Suprapubic skin (tissue), 4 donors: Measurements from ENCODE around the gene ANTXR1. TPM values are rescaled to one million over a fixed set of nuclear protein-coding genes. Genes with fewer than 3 reads are reported as not detected.

ENCODE experiments used
- DNase-seq, 2 donors: peaks; one replicate each; pipeline ENCODE4 v3.0.0-alpha.2; 2019; ENCODE audit warnings: low spot score in 2 of 2
- H3K27ac ChIP-seq: fragments of 200-600 bp; sonication (generic); one replicate; pipeline ENCODE4 v1.5.1; 2019
- H3K27me3 ChIP-seq: fragments of 200-600 bp; sonication (generic); one replicate; pipeline ENCODE4 v1.5.1; 2019
- H3K36me3 ChIP-seq: fragments of 200-600 bp; sonication (generic); one replicate; pipeline ENCODE4 v1.5.1; 2019
- H3K4me1 ChIP-seq: fragments of 200-600 bp; sonication (generic); one replicate; pipeline ENCODE4 v1.5.1; 2019
- H3K4me3 ChIP-seq: fragments of 200-600 bp; sonication (generic); one replicate; pipeline ENCODE4 v1.5.1; 2019; ENCODE audit warnings: mild to moderate bottlenecking
- H3K9me3 ChIP-seq: fragments of 200-600 bp; sonication (generic); one replicate; pipeline ENCODE4 v1.5.1; 2019
- EP300 ChIP-seq: sonication (generic); formaldehyde crosslinking; IDR thresholded peaks from one replicate; pipeline ENCODE4 v1.6.1; 2017; ENCODE audit warnings: antibody characterized with exemption
- POLR2A ChIP-seq, 2 donors: fragments of 450-650 bp; IDR thresholded peaks; one replicate each; pipeline ENCODE4 v1.6.1; 2017; ENCODE audit warnings: antibody characterized with exemption in 2 of 2, mild to moderate bottlenecking in 2 of 2, moderate library complexity in 2 of 2
- POLR2AphosphoS5 ChIP-seq, 3 donors: sonication (generic); formaldehyde crosslinking; IDR thresholded peaks; one replicate each; pipeline ENCODE4 v1.6.1; 2017; ENCODE audit warnings: antibody characterized with exemption in 3 of 3
- WGBS: methylation state at CpG from one replicate; pipeline ENCODE4 v1.1.5; 2018; 5-methylcytosine and 5-hydroxymethylcytosine counted together
- total RNA-seq, 4 donors: library from RNA; depleted of rRNA; stranded (reverse); fragments of >200 nt; gene quantifications; one replicate each; pipeline ENCODE4 v1.1.0, GENCODE V29; 2016
- TF ChIP-seq, protein P1 (sequence below), 2 donors: fragments of 200-600 bp in 1 of 2; fragments of 450-650 bp in 1 of 2; sonication (generic) in 1 of 2; IDR thresholded peaks; one replicate each; pipeline ENCODE4 v1.5.1; 2016 to 2019; ENCODE audit warnings: antibody characterized with exemption in 2 of 2, mild to moderate bottlenecking in 1 of 2, moderate library complexity in 1 of 2

ANTXR1 gene
- total RNA-seq, 4 donors from 2014 or later = 35.5 to 111 (median 66.6) TPM

GRCh38 chr2:68978098-68978497 lies 34.9 kb upstream of the ANTXR1 start:
- Histone ChIP-seq H3K27me3 (peaks cover 3% of the 10 kb centered on the region), H3K4me3 (no peak overlapping the region), H3K36me3 (no peaks in the 10 kb centered on the region), H3K27ac (no peak overlapping the region), H3K4me1 (no peaks in the 10 kb centered on the region), H3K9me3 (no peaks in the 10 kb centered on the region)
- 82% methylated on average over 3 of the region's 3 CpGs for WGBS
- TF ChIP-seq POLR2A (IDR thresholded peaks at IDR 0.05) (no peak), POLR2AphosphoS5 (IDR thresholded peaks at IDR 0.05) (no peak), EP300 (no peak)
- TF ChIP-seq, protein P1, sequence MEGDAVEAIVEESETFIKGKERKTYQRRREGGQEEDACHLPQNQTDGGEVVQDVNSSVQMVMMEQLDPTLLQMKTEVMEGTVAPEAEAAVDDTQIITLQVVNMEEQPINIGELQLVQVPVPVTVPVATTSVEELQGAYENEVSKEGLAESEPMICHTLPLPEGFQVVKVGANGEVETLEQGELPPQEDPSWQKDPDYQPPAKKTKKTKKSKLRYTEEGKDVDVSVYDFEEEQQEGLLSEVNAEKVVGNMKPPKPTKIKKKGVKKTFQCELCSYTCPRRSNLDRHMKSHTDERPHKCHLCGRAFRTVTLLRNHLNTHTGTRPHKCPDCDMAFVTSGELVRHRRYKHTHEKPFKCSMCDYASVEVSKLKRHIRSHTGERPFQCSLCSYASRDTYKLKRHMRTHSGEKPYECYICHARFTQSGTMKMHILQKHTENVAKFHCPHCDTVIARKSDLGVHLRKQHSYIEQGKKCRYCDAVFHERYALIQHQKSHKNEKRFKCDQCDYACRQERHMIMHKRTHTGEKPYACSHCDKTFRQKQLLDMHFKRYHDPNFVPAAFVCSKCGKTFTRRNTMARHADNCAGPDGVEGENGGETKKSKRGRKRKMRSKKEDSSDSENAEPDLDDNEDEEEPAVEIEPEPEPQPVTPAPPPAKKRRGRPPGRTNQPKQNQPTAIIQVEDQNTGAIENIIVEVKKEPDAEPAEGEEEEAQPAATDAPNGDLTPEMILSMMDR (IDR thresholded peaks at IDR 0.05) = no peak
- DNase-seq = no peak

GRCh38 chr2:68980956-68981355 lies 32.0 kb upstream of the ANTXR1 start:
- DNase-seq = no peak
- TF ChIP-seq EP300 (no peak), POLR2A (IDR thresholded peaks at IDR 0.05) (no peak), POLR2AphosphoS5 (IDR thresholded peaks at IDR 0.05) (no peak)
- TF ChIP-seq, protein P1 (IDR thresholded peaks at IDR 0.05) = no peak
- Histone ChIP-seq H3K4me1 (no peaks in the 10 kb centered on the region), H3K27ac (no peak overlapping the region), H3K9me3 (no peaks in the 10 kb centered on the region), H3K4me3 (no peak overlapping the region), H3K27me3 (peaks cover 3% of the 10 kb centered on the region), H3K36me3 (no peaks in the 10 kb centered on the region)
- WGBS = 74% methylated on average over 1 of the region's 1 CpG

DNA sequence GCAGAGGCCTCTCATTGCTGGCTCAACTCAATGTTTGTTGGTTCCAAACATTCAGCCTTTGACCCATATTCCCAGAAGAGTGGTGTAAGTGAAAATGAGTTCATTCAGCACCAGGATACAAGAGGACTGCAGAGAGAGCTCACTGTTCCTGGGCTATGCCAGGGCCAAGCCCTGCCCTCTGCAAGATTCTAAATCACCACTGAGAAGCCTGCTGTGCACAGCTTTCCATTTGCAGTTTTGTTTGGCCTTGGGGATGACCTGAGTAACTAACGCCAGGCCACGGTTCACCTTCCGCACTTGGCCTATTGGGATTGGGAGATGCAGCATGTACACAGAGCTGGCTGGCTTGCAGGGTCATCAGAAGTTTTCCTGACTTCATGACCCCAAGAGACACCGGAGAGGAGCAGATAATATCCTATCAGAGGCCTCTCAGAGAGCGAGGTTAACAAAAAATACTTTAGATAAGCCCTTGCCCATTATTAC lies 25.9 kb upstream of the ANTXR1 start:
- H3K4me3 ChIP-seq = no peak overlapping the region
- no peaks in the 10 kb centered on the region for H3K36me3 ChIP-seq
- DNase-seq = no peak
- H3K9me3 ChIP-seq = no peaks in the 10 kb centered on the region
- H3K27ac ChIP-seq = no peak overlapping the region
- no peaks in the 10 kb centered on the region for H3K27me3 ChIP-seq
- no peak for TF ChIP-seq POLR2A (IDR thresholded peaks at IDR 0.05)
- no peak for TF ChIP-seq EP300
- TF ChIP-seq, protein P1 (IDR thresholded peaks at IDR 0.05) = no peak
- TF ChIP-seq POLR2AphosphoS5 (IDR thresholded peaks at IDR 0.05) = no peak
- H3K4me1 ChIP-seq = no peaks in the 10 kb centered on the region
- WGBS = 89% methylated on average over 4 of the region's 5 CpGs

DNA sequence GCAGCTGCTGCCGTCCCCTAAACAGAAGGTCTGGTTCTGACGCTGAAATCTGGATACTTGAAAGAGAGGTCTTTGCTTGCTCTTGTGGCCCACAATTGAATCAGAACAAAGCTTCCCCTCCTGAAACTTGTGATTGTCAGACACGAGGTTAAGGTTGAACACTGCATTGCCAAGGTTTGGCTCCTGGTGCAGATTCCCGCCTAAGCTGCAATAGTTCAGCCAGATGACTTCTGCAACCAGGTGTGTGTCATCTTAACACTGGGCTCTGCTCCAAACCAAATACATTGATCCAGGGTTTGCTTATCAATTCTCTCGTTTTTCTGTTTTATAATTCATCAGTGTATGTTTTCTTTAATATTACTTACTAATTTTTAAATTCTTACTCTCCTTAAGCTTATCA lies 23.9 kb upstream of the ANTXR1 start:
- Histone ChIP-seq H3K36me3 (no peaks in the 10 kb centered on the region), H3K27ac (no peak overlapping the region), H3K9me3 (no peaks in the 10 kb centered on the region), H3K27me3 (no peaks in the 10 kb centered on the region), H3K4me1 (no peaks in the 10 kb centered on the region), H3K4me3 (no peak overlapping the region)
- TF ChIP-seq POLR2AphosphoS5 (IDR thresholded peaks at IDR 0.05) (no peak), POLR2A (IDR thresholded peaks at IDR 0.05) (no peak), EP300 (no peak)
- TF ChIP-seq, protein P1 (IDR thresholded peaks at IDR 0.05) = no peak
- WGBS = 71% methylated on average over 5 of the region's 5 CpGs
- no peak for DNase-seq

GRCh38 chr2:68992341-68992740 lies 20.6 kb upstream of the ANTXR1 start:
- TF ChIP-seq POLR2A (IDR thresholded peaks at IDR 0.05) (no peak), POLR2AphosphoS5 (IDR thresholded peaks at IDR 0.05) (no peak), EP300 (no peak)
- TF ChIP-seq, protein P1 (IDR thresholded peaks at IDR 0.05) = no peak
- Histone ChIP-seq H3K4me3 (no peak overlapping the region), H3K27me3 (no peaks in the 10 kb centered on the region), H3K36me3 (no peaks in the 10 kb centered on the region), H3K4me1 (peaks cover 4% of the 10 kb centered on the region), H3K27ac (no peak overlapping the region), H3K9me3 (no peaks in the 10 kb centered on the region)
- WGBS = 82% methylated on average over 5 of the region's 5 CpGs
- no peak for DNase-seq
